Smooth muscle cell (in vitro differentiated cells): Measurements from ENCODE around the gene XYLT1. TPM values are rescaled to one million over a fixed set of nuclear protein-coding genes. Genes with fewer than 3 reads are reported as not detected.

Experiments
- DNase-seq: peaks from one replicate; lab custom pipeline; 2025; ENCODE audit not compliant: unreplicated experiment; lab: John Stamatoyannopoulos, UW
- H2AFZ ChIP-seq: fragments of 200-600 bp; sonication (generic); 2 replicates; pipeline ENCODE4 v1.6.0; 2016; ENCODE audit warnings: antibody characterized with exemption, low read depth, mild to moderate bottlenecking
- H3F3A ChIP-seq: fragments of 200-600 bp; sonication (generic); 2 replicates; pipeline ENCODE4 v1.6.0; 2017; ENCODE audit warnings: antibody characterized with exemption, low read depth
- H3K27ac ChIP-seq: fragments of 200-600 bp; sonication (generic); 2 replicates; pipeline ENCODE4 v1.5.1; 2016; ENCODE audit warnings: low read depth, mild to moderate bottlenecking
- H3K27me3 ChIP-seq: fragments of 200-600 bp; sonication (generic); 2 replicates; pipeline ENCODE4 v1.6.1; 2016; ENCODE audit warnings: low read depth, mild to moderate bottlenecking
- H3K36me3 ChIP-seq: fragments of 200-600 bp; sonication (generic); 2 replicates; pipeline ENCODE4 v1.5.1; 2016; ENCODE audit warnings: low read depth
- H3K4me1 ChIP-seq: fragments of 200-600 bp; sonication (generic); 2 replicates; pipeline ENCODE4 v1.5.1; 2016; ENCODE audit warnings: low read depth
- H3K4me2 ChIP-seq: fragments of 200-600 bp; sonication (generic); 2 replicates; pipeline ENCODE4 v1.6.0; 2016; ENCODE audit warnings: mild to moderate bottlenecking
- H3K4me3 ChIP-seq: fragments of 200-600 bp; sonication (generic); 2 replicates; pipeline ENCODE4 v1.5.1; 2016; ENCODE audit warnings: mild to moderate bottlenecking
- H3K79me2 ChIP-seq: fragments of 200-600 bp; sonication (generic); 2 replicates; pipeline ENCODE4 v1.6.0; 2016; ENCODE audit warnings: low read depth, mild to moderate bottlenecking
- H3K9ac ChIP-seq: fragments of 200-600 bp; sonication (generic); 2 replicates; pipeline ENCODE4 v1.6.0; 2016; ENCODE audit warnings: low read depth
- H3K9me3 ChIP-seq: fragments of 200-600 bp; sonication (generic); replicated peaks from 2 replicates; pipeline ENCODE4 v1.5.1; 2016; ENCODE audit warnings: low read depth
- H4K20me1 ChIP-seq: fragments of 200-600 bp; sonication (generic); 2 replicates; pipeline ENCODE4 v1.6.0; 2016; ENCODE audit warnings: low read depth
- CTCF ChIP-seq: fragments of 200-600 bp; sonication (generic); IDR thresholded peaks from 2 replicates; pipeline ENCODE4 v1.5.1; 2017; ENCODE audit warnings: borderline replicate concordance, mild to moderate bottlenecking, antibody characterized with exemption; ENCODE audit not compliant: insufficient read depth, poor library complexity, severe bottlenecking
- whole genome bisulfite sequencing: methylation state at CpG from one replicate; pipeline ENCODE4 v1.1.7; 2016; ENCODE audit warnings: low lambda C conversion rate; 5-methylcytosine and 5-hydroxymethylcytosine counted together
- polyA plus RNA-seq: library from polyadenylated mRNA; unstranded; fragments of >200 nt; fragmentation: Nextera tagmentation; extraction: Ambion mirVana; gene quantifications from 2 replicates; pipeline ENCODE4 v1.2.1, GENCODE V29; 2016
- total RNA-seq: library from RNA; depleted of rRNA; stranded (reverse); fragments of >200 nt; gene quantifications from 2 replicates; pipeline ENCODE4 v1.2.3, GENCODE V29; 2014

XYLT1 gene
- total and polyA plus RNA-seq, 2 experiments from 2014 or later = 9.5 to 19.9 TPM

GRCh38 chr16:17468611-17469010, 2.1 kb downstream of the XYLT1 start:
- WGBS = 52% methylated on average over 7 of the region's 7 CpGs
- peak overlapping the region; percentile 72 for H3K4me3 ChIP-seq
- H3K4me1 ChIP-seq = peaks cover 21% of the 10 kb centered on the region
- no peaks in the 10 kb centered on the region for H3K9me3 ChIP-seq
- peaks cover 9% of the 10 kb centered on the region for H3F3A ChIP-seq
- DNase-seq = no peak
- H3K9ac ChIP-seq = no peak overlapping the region
- peaks cover 24% of the 10 kb centered on the region for H3K79me2 ChIP-seq
- peak overlapping the region; percentile 87 for H3K4me2 ChIP-seq
- peak overlapping the region; percentile 4 for H3K27ac ChIP-seq
- H3K36me3 ChIP-seq = no peaks in the 10 kb centered on the region
- H3K27me3 ChIP-seq = no peaks in the 10 kb centered on the region
- no peak overlapping the region for H2AFZ ChIP-seq
- peaks cover 59% of the 10 kb centered on the region for H4K20me1 ChIP-seq
- no peak for TF ChIP-seq CTCF

- Histone ChIP-seq H3K4me2 (peak overlapping the region; percentile 87), H3K9ac (no peak overlapping the region), H3K9me3 (no peaks in the 10 kb centered on the region), H3K27ac (no peak overlapping the region), H4K20me1 (peaks cover 65% of the 10 kb centered on the region), H3K36me3 (no peaks in the 10 kb centered on the region), H3K79me2 (peaks cover 30% of the 10 kb centered on the region), H3F3A (peaks cover 9% of the 10 kb centered on the region), H3K4me3 (peak overlapping the region; percentile 72), H2AFZ (no peak overlapping the region), H3K4me1 (peaks cover 21% of the 10 kb centered on the region), H3K27me3 (no peaks in the 10 kb centered on the region)
- WGBS = 35% methylated on average over 6 of the region's 6 CpGs
- no peak for DNase-seq
- peak; percentile 66 for TF ChIP-seq CTCF
These were observed 2.7 kb downstream of the XYLT1 start for GRCh38 chr16:17467923-17468540.

GRCh38 chr16:17466876-17467275, 3.9 kb downstream of the XYLT1 start:
- Histone ChIP-seq H3K4me1 (peaks cover 21% of the 10 kb centered on the region), H3K79me2 (peaks cover 41% of the 10 kb centered on the region), H3F3A (peaks cover 5% of the 10 kb centered on the region), H3K9me3 (no peaks in the 10 kb centered on the region), H3K4me3 (no peak overlapping the region), H2AFZ (no peak overlapping the region), H3K36me3 (no peaks in the 10 kb centered on the region), H3K27me3 (no peaks in the 10 kb centered on the region), H3K4me2 (peak overlapping the region; percentile 87), H3K9ac (no peak overlapping the region), H3K27ac (no peak overlapping the region), H4K20me1 (peaks cover 77% of the 10 kb centered on the region)
- DNase-seq = no peak
- WGBS = 34% methylated on average over 8 of the region's 8 CpGs
- no peak for TF ChIP-seq CTCF

GRCh38 chr16:17465460-17465859, 5.3 kb downstream of the XYLT1 start:
- H2AFZ ChIP-seq = no peak overlapping the region
- H4K20me1 ChIP-seq = peaks cover 91% of the 10 kb centered on the region
- no peaks in the 10 kb centered on the region for H3K9me3 ChIP-seq
- no peak overlapping the region for H3K9ac ChIP-seq
- no peaks in the 10 kb centered on the region for H3F3A ChIP-seq
- H3K4me2 ChIP-seq = no peak overlapping the region
- TF ChIP-seq CTCF = no peak
- no peaks in the 10 kb centered on the region for H3K36me3 ChIP-seq
- no peak for DNase-seq
- no peak overlapping the region for H3K27ac ChIP-seq
- peaks cover 49% of the 10 kb centered on the region for H3K79me2 ChIP-seq
- no peaks in the 10 kb centered on the region for H3K27me3 ChIP-seq
- peaks cover 21% of the 10 kb centered on the region for H3K4me1 ChIP-seq
- 75% methylated on average over 6 of the region's 6 CpGs for WGBS
- H3K4me3 ChIP-seq = no peak overlapping the region
